Non-pigmented ciliary epithelial cell (primary cell): ENCODE results near the gene KLF6.

Experiments used
- DNase-seq: peaks from one replicate; pipeline ENCODE4 v3.0.0-alpha.2; 2010; ENCODE audit warnings: low read depth

KLF6 gene

DNA sequence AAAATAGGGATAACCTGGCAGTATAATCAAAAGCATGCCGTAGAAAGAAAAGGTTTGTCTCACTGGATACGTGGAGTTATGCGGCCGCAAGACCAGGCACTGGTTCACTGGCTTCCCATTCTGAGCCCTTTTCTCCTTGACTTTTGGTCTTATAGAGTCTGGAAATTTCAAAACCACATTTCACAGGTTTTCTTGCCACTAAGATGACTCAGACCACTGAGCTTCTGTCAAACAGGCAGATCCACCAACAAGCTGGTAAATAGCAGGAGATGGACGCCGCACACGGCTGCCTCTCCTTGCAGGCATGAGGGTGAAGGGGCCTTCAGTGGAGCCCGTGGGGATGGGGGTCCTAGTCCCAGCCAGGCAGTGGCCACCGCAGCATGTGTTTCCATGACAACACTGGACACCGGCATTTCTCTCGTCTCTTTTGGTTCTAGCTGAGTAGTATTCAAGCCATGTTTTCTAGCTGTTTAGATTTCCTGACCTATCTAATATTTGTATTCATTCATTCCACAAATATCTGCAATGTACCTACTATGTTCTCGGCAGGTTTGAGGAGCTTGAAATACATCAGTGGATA, 55.5 kb downstream of the KLF6 start:
- peak; percentile 19 for DNase-seq

DNA sequence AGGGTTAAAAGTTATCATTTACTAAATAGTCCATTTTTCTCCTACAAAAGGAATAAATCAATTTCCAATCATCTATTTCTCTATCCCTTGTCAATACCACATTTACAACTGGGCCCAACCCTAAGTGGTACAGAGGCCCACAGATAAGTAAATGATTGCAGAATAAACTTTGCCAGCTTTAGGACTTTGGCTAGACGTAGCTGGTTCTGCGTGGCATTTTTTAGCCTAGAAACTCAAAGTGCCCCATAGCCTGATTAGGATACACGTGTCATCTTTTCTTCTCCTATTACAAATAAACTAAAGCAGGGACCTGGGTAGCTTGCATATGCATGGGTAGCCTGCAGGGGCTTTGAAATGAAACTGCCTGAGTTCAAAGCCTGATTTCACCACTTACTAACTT, 56.4 kb downstream of the KLF6 start:
- DNase-seq, result no peak

GRCh38 chr10:3727268-3727667, 57.7 kb downstream of the KLF6 start:
- DNase-seq, result no peak
